HG03439 (cell line): Measurements from ENCODE around the gene ARHGEF28.

Experiments
- ATAC-seq: cut with Tn5 transposase; IDR thresholded peaks from one replicate; pipeline ENCODE4 v1.9.1; 2021; ENCODE audit warnings: mild to moderate bottlenecking, moderate library complexity; ENCODE audit not compliant: unreplicated experiment

The ARHGEF28 gene

GRCh38 chr5:73654819-73655318, 28.9 kb downstream of the ARHGEF28 start:
- ATAC-seq, result no peak

- no peak for ATAC-seq
Measured at GRCh38 chr5:73655521-73656160, 29.6 kb downstream of the ARHGEF28 start.

DNA sequence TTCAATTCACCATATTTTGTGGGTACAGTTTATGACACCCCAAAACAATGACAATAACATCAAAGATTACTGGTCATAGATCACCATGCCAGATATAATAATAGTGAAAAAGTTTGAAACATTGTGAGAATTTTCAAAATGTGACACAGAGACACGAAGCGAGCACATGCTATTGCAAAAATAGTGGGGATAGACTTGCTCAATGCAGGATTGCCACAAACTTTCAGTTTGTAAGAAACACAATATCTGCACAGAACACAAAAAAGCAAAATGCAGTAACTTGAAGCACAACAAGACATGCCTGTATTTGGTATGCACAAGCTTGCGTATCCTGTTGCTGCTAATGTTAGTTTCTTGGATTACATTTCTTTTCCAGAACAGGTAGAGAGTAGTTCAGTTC, 35.8 kb downstream of the ARHGEF28 start:
- no peak for ATAC-seq

DNA sequence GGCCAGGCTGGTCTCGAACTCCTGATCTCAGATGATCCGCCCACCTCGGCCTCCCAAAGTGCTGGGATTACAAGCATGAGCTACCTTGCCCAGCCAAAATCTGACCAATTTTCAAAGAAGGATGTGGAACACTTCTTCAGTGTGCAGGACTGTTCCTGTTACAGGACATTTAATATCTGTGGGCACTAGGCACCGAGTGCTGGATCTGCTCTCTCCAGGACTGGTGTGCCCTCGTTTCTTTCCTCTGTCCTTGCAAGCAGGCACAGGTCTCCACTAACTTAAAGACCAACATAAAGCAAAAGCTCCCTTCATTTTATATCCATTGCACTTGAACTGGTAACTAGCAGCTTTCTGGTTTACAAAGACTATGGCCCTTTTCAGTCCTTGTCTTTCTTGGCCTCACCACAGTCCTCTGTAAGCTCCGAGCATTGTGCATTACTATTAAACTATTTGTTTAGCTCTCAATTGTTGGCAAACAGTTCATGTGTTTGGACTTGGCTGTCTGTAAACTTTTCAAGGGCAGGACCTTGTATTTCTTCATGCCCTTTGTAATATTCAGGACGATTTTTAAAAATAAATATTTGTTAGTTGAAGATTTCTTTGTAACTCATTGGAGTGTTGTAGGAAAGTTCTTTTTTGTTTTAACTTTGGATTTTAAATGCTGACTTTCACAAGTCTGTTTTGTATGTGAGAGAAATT, 37.3 kb downstream of the ARHGEF28 start:
- no peak for ATAC-seq

DNA sequence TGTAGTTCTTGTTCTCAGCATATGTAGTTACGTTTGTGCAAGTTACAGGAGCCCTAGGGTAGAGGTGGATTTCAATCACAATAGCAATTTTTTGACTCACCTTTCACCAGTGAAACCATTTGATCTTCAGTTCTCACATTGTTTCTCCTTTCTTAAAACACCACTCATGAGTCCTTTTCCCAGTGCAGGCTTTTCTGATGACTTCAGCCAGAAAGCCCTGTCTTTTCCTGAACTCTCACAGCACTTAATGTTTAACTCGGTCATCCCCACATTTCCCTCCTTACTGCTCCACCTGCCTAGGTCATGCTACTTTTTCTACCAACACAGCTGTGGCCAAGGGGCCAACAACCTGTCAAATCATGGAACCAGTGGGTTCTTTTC, 37.9 kb downstream of the ARHGEF28 start:
- ATAC-seq, result no peak

DNA sequence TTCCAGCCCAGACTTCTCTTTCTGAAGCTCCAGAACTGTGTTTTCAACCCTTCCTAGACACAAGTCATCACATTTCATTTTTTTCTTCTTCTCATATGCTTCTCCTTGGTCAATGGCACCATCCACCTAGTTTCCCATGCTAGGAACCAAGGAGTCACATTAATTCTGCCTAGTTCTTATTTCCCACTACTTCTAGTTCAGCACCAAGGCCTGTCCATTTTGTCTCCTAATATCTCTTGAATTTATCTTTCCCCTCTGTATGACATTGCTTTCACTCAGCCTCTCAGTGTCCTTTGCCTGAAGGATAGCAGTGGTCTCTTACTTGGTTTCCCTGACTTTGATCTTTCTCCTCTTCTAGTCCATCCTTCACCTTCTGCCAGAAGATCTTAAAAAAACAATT, 38.8 kb downstream of the ARHGEF28 start:
- no peak for ATAC-seq

DNA sequence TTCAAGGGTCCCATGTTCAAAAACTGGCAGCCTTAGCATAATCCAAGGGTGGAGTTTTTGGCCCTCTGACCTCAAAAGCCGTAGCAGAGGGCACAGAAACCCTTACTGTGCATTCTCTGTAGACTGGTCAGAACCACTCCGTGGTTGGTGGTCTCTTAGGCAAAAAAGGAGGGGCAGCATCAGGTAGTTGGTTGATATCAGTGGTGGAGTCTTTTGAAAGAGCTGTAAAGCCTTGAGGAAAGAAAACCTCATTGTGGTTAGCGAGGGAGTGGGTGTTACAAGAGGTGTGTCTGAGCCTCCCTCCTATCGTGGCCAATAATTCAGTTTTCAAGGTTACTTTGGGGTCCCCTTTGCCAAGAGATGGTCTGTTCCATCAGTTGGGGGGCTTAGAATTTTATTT, 40.9 kb downstream of the ARHGEF28 start:
- no peak for ATAC-seq

DNA sequence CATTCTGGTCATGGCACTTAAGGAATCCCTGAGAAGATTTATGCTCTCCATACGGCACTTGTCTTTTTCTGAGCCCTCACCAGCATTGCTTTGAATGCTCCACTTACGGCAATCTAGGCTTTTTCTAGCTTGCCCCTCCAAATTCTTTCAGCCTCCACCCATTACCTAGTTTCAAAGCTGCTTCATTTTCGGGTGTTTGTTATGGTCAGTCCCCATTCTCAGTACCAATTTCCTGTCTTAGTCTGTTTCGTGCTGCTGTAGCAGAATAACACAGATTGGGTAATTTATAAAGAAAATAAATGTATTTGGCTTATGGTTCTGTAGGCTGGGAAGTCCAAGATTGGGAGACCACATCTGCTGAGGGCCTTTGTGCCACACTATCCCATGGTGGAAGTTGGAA, 42.0 kb downstream of the ARHGEF28 start:
- no peak for ATAC-seq

DNA sequence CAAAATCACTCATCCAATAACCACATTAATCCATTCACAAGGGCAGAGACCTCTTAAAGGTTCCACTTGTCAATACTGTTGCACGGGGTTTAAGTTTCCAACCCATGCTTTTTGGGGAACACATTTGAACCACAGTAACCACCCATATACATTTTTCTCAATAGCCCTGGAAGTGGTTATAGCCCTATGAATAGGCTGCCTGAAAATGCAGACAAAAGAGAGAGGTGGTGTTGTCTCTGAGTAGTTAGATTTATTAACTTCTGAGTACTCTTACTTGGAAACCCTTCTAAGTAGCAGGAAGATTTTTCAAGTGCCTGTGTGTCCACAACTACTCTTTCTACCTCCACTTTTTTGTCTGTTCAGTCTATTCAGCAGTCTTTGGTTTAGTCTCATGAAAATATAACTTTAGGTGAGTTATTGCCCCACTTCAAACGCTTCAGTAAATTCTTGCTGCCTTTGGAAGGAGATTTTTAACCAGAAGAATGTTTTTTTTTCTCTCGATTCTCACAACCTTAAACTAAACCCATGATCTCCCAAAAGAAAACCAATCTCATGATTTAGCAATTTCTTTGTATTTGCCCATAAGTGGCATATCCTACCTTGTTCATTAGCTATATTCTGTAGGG, 42.6 kb downstream of the ARHGEF28 start:
- no peak for ATAC-seq

- ATAC-seq, result no peak
Measured at GRCh38 chr5:73670731-73671130, 44.7 kb downstream of the ARHGEF28 start.

DNA sequence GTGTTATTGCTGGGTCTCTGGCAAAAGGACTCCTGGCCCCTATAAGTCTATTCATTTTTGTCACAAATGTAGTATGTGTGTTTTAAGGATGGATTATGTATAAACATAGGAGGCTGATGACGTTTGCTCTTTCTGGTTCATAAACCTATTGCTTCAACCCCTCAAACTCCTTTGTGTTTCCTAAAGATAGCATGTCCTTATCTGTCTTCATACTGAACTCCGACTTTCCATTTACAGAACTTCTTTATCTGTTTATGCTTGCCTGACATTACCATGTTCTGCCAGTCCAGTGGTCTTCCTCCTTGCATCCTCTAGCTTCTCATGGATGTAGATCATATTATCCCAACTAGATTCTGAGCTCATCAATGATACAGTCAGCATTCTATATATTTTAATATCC, 46.1 kb downstream of the ARHGEF28 start:
- no peak for ATAC-seq

- ATAC-seq, result no peak
Measured at GRCh38 chr5:73673161-73673591, 47.2 kb downstream of the ARHGEF28 start.

- ATAC-seq, result no peak
Measured at GRCh38 chr5:73674669-73675004, 48.6 kb downstream of the ARHGEF28 start.

GRCh38 chr5:73678322-73678740, 52.3 kb downstream of the ARHGEF28 start:
- no peak for ATAC-seq

DNA sequence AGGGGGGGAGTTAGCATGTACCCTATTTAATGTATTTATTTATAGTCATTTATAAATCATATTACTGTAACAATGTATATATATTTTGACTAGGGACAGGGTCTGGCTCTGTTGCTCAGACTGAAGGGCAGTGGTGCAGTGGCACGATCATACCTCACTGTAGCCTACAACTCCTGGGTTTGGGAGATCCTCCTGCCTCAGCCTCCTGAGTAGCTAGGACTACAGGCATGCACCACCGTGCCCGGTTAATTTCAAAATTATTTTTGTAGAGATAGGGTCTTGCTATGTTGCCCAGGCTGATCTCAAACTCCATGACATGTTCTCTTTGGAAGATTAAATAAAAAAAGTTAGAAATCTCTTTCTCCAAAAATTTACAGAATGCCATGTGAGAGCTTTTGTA, 52.8 kb downstream of the ARHGEF28 start:
- no peak for ATAC-seq

- ATAC-seq, result no peak
Measured at GRCh38 chr5:73682176-73682575, 56.2 kb downstream of the ARHGEF28 start.

- no peak for ATAC-seq
Measured at GRCh38 chr5:73684691-73685090, 58.7 kb downstream of the ARHGEF28 start.

DNA sequence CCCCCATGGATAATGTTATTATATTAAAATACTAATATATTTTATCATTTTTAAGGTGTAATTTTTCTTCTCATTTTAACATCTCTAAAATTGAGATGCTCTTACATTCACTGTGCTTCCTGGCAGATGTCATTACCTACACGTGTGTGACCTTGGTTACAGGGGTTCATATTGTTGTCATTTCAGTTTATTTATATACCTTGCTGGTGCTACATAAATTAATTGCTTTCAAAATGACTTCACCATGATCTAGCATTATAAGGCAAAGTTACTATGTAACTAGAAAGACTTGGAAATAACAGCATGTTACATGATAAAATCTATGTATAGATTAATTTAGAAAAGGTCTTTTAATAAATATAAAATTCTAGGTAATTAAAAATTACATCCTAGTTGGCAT, 60.9 kb downstream of the ARHGEF28 start:
- no peak for ATAC-seq

DNA sequence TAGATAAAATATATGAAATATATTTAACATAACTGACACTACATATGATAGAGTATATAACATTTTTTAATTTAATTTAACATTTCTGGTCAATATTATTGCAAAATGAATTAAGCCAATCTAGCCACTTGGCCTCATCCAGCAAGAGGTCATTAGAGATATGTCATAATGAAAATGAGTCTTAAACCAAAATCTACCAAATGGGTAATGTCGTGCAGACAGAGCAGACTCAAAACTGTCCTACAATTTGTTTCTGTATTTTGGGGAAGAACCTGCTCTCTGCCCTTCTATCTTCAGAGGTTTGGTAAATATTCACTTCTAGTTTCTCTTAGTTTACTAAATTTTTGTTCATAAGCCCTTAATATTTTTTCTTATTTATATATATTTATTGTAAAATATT, 61.4 kb downstream of the ARHGEF28 start:
- peak; percentile 61 for ATAC-seq

DNA sequence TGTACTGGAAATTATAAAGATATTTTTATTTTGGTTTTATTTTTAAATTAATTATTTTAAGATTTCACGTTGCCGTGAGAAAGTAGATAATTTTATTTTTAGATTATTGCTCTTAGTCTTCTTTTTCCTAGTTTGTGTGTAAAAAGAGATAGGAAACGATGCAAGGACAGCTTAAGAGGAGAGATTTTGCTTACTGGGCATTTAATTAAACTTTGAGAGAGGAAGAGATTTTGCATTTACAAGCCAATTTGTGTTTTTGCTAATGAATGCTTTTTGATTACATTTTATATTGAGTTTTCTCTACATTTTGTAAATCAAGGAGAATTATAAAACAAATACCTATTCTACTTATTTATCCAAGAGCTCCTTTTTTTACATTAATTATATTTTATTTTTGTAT, 64.0 kb downstream of the ARHGEF28 start:
- ATAC-seq, result no peak

- ATAC-seq, result no peak
Measured at GRCh38 chr5:73691302-73692080, 65.5 kb downstream of the ARHGEF28 start.
